IPS-18a (cell line): ENCODE results near the gene DNAH14.

Experiments
- H3K27ac ChIP-seq: one replicate; pipeline ENCODE4 v1.5.1; 2013; ENCODE audit warnings: low read length
- H3K27me3 ChIP-seq: one replicate; pipeline ENCODE4 v1.6.1; 2013; ENCODE audit warnings: mild to moderate bottlenecking, low read length; ENCODE audit not compliant: control insufficient read depth, insufficient read depth
- H3K36me3 ChIP-seq: one replicate; pipeline ENCODE4 v1.6.1; 2013; ENCODE audit warnings: low read depth, low read length; ENCODE audit not compliant: control insufficient read depth
- H3K4me1 ChIP-seq: one replicate; pipeline ENCODE4 v1.6.1; 2013; ENCODE audit warnings: low read depth, low read length; ENCODE audit not compliant: control insufficient read depth
- H3K4me3 ChIP-seq: one replicate; pipeline ENCODE4 v1.5.1; 2013; ENCODE audit warnings: low read length
- H3K9ac ChIP-seq: one replicate; pipeline ENCODE4 v1.6.1; 2013; ENCODE audit warnings: mild to moderate bottlenecking, low read length, moderate library complexity
- H3K9me3 ChIP-seq: one replicate; pipeline ENCODE4 v1.6.1; 2013; ENCODE audit warnings: low read depth, low read length; ENCODE audit not compliant: control insufficient read depth

DNAH14 gene

GRCh38 chr1:225412321-225412720 lies 482.8 kb downstream of the DNAH14 start:
- no peaks in the 10 kb centered on the region for H3K9me3 ChIP-seq
- H3K36me3 ChIP-seq, result peaks cover 55% of the 10 kb centered on the region
- H3K4me3 ChIP-seq, result no peak overlapping the region
- no peaks in the 10 kb centered on the region for H3K27me3 ChIP-seq
- H3K4me1 ChIP-seq, result peaks cover 10% of the 10 kb centered on the region
- H3K9ac ChIP-seq, result no peak overlapping the region
- no peak overlapping the region for H3K27ac ChIP-seq

- H3K27ac ChIP-seq, result no peak overlapping the region
- H3K4me1 ChIP-seq, result peaks cover 10% of the 10 kb centered on the region
- no peak overlapping the region for H3K9ac ChIP-seq
- no peaks in the 10 kb centered on the region for H3K27me3 ChIP-seq
- H3K36me3 ChIP-seq, result peaks cover 61% of the 10 kb centered on the region
- no peak overlapping the region for H3K4me3 ChIP-seq
- no peaks in the 10 kb centered on the region for H3K9me3 ChIP-seq
Observed at GRCh38 chr1:225412803-225413351, 483.4 kb downstream of the DNAH14 start.

GRCh38 chr1:225413708-225414375 lies 484.4 kb downstream of the DNAH14 start:
- Histone ChIP-seq H3K36me3 (peaks cover 70% of the 10 kb centered on the region), H3K27me3 (no peaks in the 10 kb centered on the region), H3K4me1 (peaks cover 1% of the 10 kb centered on the region), H3K9me3 (no peaks in the 10 kb centered on the region), H3K4me3 (no peak overlapping the region), H3K27ac (no peak overlapping the region), H3K9ac (no peak overlapping the region)

GRCh38 chr1:225415307-225415706 lies 485.8 kb downstream of the DNAH14 start:
- Histone ChIP-seq H3K9me3 (no peaks in the 10 kb centered on the region), H3K36me3 (peaks cover 75% of the 10 kb centered on the region), H3K4me1 (no peaks in the 10 kb centered on the region), H3K4me3 (no peak overlapping the region), H3K27ac (no peak overlapping the region), H3K27me3 (no peaks in the 10 kb centered on the region), H3K9ac (no peak overlapping the region)

- no peak overlapping the region for H3K9ac ChIP-seq
- no peaks in the 10 kb centered on the region for H3K4me1 ChIP-seq
- no peak overlapping the region for H3K4me3 ChIP-seq
- no peaks in the 10 kb centered on the region for H3K27me3 ChIP-seq
- peaks cover 70% of the 10 kb centered on the region for H3K36me3 ChIP-seq
- H3K27ac ChIP-seq, result no peak overlapping the region
- no peaks in the 10 kb centered on the region for H3K9me3 ChIP-seq
Observed at GRCh38 chr1:225415967-225416745, 486.7 kb downstream of the DNAH14 start.

GRCh38 chr1:225418059-225418458 lies 488.6 kb downstream of the DNAH14 start:
- Histone ChIP-seq H3K27ac (no peak overlapping the region), H3K27me3 (no peaks in the 10 kb centered on the region), H3K4me3 (no peak overlapping the region), H3K4me1 (no peaks in the 10 kb centered on the region), H3K9me3 (no peaks in the 10 kb centered on the region), H3K36me3 (peaks cover 57% of the 10 kb centered on the region), H3K9ac (no peak overlapping the region)

GRCh38 chr1:225418598-225418997 lies 489.1 kb downstream of the DNAH14 start:
- no peaks in the 10 kb centered on the region for H3K9me3 ChIP-seq
- no peak overlapping the region for H3K9ac ChIP-seq
- no peak overlapping the region for H3K27ac ChIP-seq
- peaks cover 5% of the 10 kb centered on the region for H3K4me1 ChIP-seq
- peaks cover 52% of the 10 kb centered on the region for H3K36me3 ChIP-seq
- H3K27me3 ChIP-seq, result no peaks in the 10 kb centered on the region
- no peak overlapping the region for H3K4me3 ChIP-seq

GRCh38 chr1:225422031-225422605 lies 492.6 kb downstream of the DNAH14 start:
- peaks cover 31% of the 10 kb centered on the region for H3K4me1 ChIP-seq
- no peak overlapping the region for H3K4me3 ChIP-seq
- H3K36me3 ChIP-seq, result peaks cover 34% of the 10 kb centered on the region
- H3K9me3 ChIP-seq, result no peaks in the 10 kb centered on the region
- no peak overlapping the region for H3K9ac ChIP-seq
- H3K27me3 ChIP-seq, result peaks cover 16% of the 10 kb centered on the region
- H3K27ac ChIP-seq, result no peak overlapping the region

GRCh38 chr1:225422795-225423517 lies 493.5 kb downstream of the DNAH14 start:
- Histone ChIP-seq H3K27ac (no peak overlapping the region), H3K4me3 (no peak overlapping the region)

GRCh38 chr1:225423518-225423855 lies 494.0 kb downstream of the DNAH14 start:
- Histone ChIP-seq H3K27ac (no peak overlapping the region), H3K9ac (no peak overlapping the region), H3K27me3 (peaks cover 17% of the 10 kb centered on the region), H3K9me3 (no peaks in the 10 kb centered on the region), H3K4me3 (no peak overlapping the region), H3K36me3 (peaks cover 23% of the 10 kb centered on the region), H3K4me1 (peaks cover 31% of the 10 kb centered on the region)

More at GRCh38 chr1:225422795-225423517, 493.5 kb downstream of the DNAH14 start:
- H3K9ac ChIP-seq, result no peak overlapping the region
- no peaks in the 10 kb centered on the region for H3K9me3 ChIP-seq
- peaks cover 28% of the 10 kb centered on the region for H3K36me3 ChIP-seq
- H3K4me1 ChIP-seq, result peaks cover 31% of the 10 kb centered on the region
- H3K27me3 ChIP-seq, result peaks cover 17% of the 10 kb centered on the region

GRCh38 chr1:225424562-225425200 lies 495.2 kb downstream of the DNAH14 start:
- no peaks in the 10 kb centered on the region for H3K9me3 ChIP-seq
- no peak overlapping the region for H3K9ac ChIP-seq
- no peak overlapping the region for H3K4me3 ChIP-seq

More at GRCh38 chr1:225424562-225425200, 495.2 kb downstream of the DNAH14 start:
- peaks cover 24% of the 10 kb centered on the region for H3K27me3 ChIP-seq
- H3K36me3 ChIP-seq, result peaks cover 11% of the 10 kb centered on the region
- peaks cover 35% of the 10 kb centered on the region for H3K4me1 ChIP-seq
- H3K27ac ChIP-seq, result no peak overlapping the region
